HCT116 (cell line): ENCODE data around the gene DOCK9. TPM values are rescaled to one million over a fixed set of nuclear protein-coding genes. Genes with fewer than 3 reads are reported as not detected.

ENCODE experiments used
- ATAC-seq: fragments of 200-7000 bp; cut with Tn5 transposase; 2 replicates; pipeline ENCODE4 v1.9.1; 2020; ENCODE audit warnings: mild to moderate bottlenecking, moderate library complexity
- BruUV-seq: library from RNA; stranded (reverse); fragments of 400-500 nt; replicated peaks from 2 replicates; lab custom pipeline; 2021; lab: Mats Ljungman, UMichigan
- CTCF ChIA-PET: fragments of 300-600 bp; sonication (Branson Sonifier 250); formaldehyde crosslinking; loops from one replicate; lab custom pipeline; 2021; ENCODE audit warnings: antibody characterized with exemption; lab: Charles Lee
- POLR2A ChIA-PET: fragments of 300-600, 350-600 bp; sonication (Branson Sonifier 250); formaldehyde crosslinking; loops from one replicate; lab custom pipeline; 2021; ENCODE audit warnings: antibody characterized with exemption; lab: Charles Lee
- RAD21 ChIA-PET, 2 experiments: fragments of 300-600 bp; sonication (Branson Sonifier 250); formaldehyde crosslinking; loops; one replicate each; lab custom pipeline; 2023; ENCODE audit warnings: low total read pairs in 2 of 2; ENCODE audit not compliant: uncharacterized antibody in 2 of 2, unreplicated experiment in 2 of 2, low non-redundant PET in 1 of 2; lab: Charles Lee
- DNase-seq: peaks from one replicate; pipeline ENCODE4 v3.0.0-alpha.2; 2010; ENCODE audit warnings: low read depth, low spot score
- H2AFZ ChIP-seq: fragments of 200-600 bp; shearing (Covaris generic), sonication (generic); 2 replicates; pipeline ENCODE4 v1.6.1; 2017; ENCODE audit warnings: low read depth, mixed run types, mixed read lengths, antibody characterized with exemption, low read length; ENCODE audit not compliant: poor library complexity, severe bottlenecking
- H3K27ac ChIP-seq: 2 replicates; pipeline ENCODE4 v1.5.1; 2012; ENCODE audit warnings: low read depth, low read length
- H3K27me3 ChIP-seq: fragments of 200-600 bp; sonication (generic); 2 replicates; pipeline ENCODE4 v1.6.1; 2016; ENCODE audit warnings: mixed run types, low read length, mixed read lengths; ENCODE audit not compliant: insufficient read depth
- H3K36me3 ChIP-seq, 2 experiments: fragments of 200-500 bp in 1 of 2; fragments of 200-600 bp in 1 of 2; sonication (Bioruptor generic) in 1 of 2; sonication (generic) in 1 of 2; 2 replicates each; pipeline versions ENCODE4 v1.5.1 to v1.6.1; 2014 to 2016; ENCODE audit warnings: low read length in 2 of 2, inconsistent platforms in 1 of 2, mixed read lengths in 1 of 2, mixed run types in 1 of 2; ENCODE audit not compliant: insufficient read depth in 2 of 2, control insufficient read depth in 1 of 2
- H3K4me1 ChIP-seq, 2 experiments: fragments of 200-600 bp in 1 of 2; sonication (generic) in 1 of 2; 2 replicates each; pipeline versions ENCODE4 v1.5.1 to v1.6.1; 2012 to 2017; ENCODE audit warnings: low read length in 2 of 2, inconsistent platforms in 1 of 2, mild to moderate bottlenecking in 1 of 2, mixed read lengths in 1 of 2, mixed run types in 1 of 2, moderate library complexity in 1 of 2; ENCODE audit not compliant: insufficient read depth in 2 of 2, control insufficient read depth in 1 of 2
- H3K4me2 ChIP-seq: fragments of 200-600 bp; sonication (generic); 2 replicates; pipeline ENCODE4 v1.6.1; 2017; ENCODE audit warnings: mixed run types, low read length, mixed read lengths
- H3K4me3 ChIP-seq, 2 experiments: fragments of 200-600 bp in 1 of 2; sonication (generic) in 1 of 2; replicated peaks in 1 of 2; 2 replicates each; pipeline ENCODE4 v1.5.1; 2011 to 2016; ENCODE audit warnings: low read length in 2 of 2, control low read depth in 1 of 2, low read depth in 1 of 2, mild to moderate bottlenecking in 1 of 2, mixed read lengths in 1 of 2, mixed run types in 1 of 2
- H3K79me2 ChIP-seq: fragments of 200-600 bp; sonication (generic); 2 replicates; pipeline ENCODE4 v1.6.1; 2017; ENCODE audit warnings: mild to moderate bottlenecking, mixed run types, low read length, moderate library complexity, mixed read lengths; ENCODE audit not compliant: insufficient read depth
- H3K9ac ChIP-seq: fragments of 200-600 bp; sonication (generic); 2 replicates; pipeline ENCODE4 v1.6.1; 2016; ENCODE audit warnings: low read length, mixed read lengths
- H3K9me2 ChIP-seq: fragments of 200-600 bp; sonication (generic), shearing (Covaris generic); 2 replicates; pipeline ENCODE4 v1.6.1; 2017; ENCODE audit warnings: mixed run types, mild to moderate bottlenecking, moderate library complexity; ENCODE audit not compliant: insufficient read depth
- H3K9me3 ChIP-seq, 2 experiments: fragments of 200-500 bp in 1 of 2; fragments of 200-600 bp in 1 of 2; sonication (Bioruptor generic) in 1 of 2; sonication (generic) in 1 of 2; 2 replicates each; pipeline ENCODE4 v1.6.1; 2014 to 2017; ENCODE audit warnings: low read length in 2 of 2, mixed read lengths in 2 of 2, inconsistent platforms in 1 of 2, low read depth in 1 of 2, mild to moderate bottlenecking in 1 of 2, mixed run types in 1 of 2, moderate library complexity in 1 of 2; ENCODE audit not compliant: control insufficient read depth in 1 of 2, insufficient read depth in 1 of 2
- H4K20me1 ChIP-seq: fragments of 200-600 bp; sonication (generic), shearing (Covaris generic); 2 replicates; pipeline ENCODE4 v1.6.1; 2017; ENCODE audit warnings: mixed run types, mild to moderate bottlenecking, moderate library complexity; ENCODE audit not compliant: insufficient read depth
- CBX3 ChIP-seq: IDR thresholded peaks from 2 replicates; pipeline ENCODE4 v1.6.1; 2012; ENCODE audit warnings: low read depth
- CEBPB ChIP-seq: IDR thresholded peaks from 2 replicates; pipeline ENCODE4 v1.6.1; 2012; ENCODE audit warnings: low read depth
- ELF1 ChIP-seq: IDR thresholded peaks from 2 replicates; pipeline ENCODE4 v1.6.1; 2012; ENCODE audit warnings: low read depth, borderline replicate concordance
- EZH2 ChIP-seq: fragments of 200-600 bp; sonication (generic); IDR thresholded peaks from 2 replicates; pipeline ENCODE4 v1.6.1; 2017; ENCODE audit warnings: antibody characterized with exemption, mixed run types
- EZH2phosphoT487 ChIP-seq: fragments of 200-600 bp; IDR thresholded peaks from 2 replicates; pipeline ENCODE4 v1.6.1; 2018; ENCODE audit warnings: antibody characterized with exemption, borderline replicate concordance
- MAX ChIP-seq: IDR thresholded peaks from 2 replicates; pipeline ENCODE4 v1.6.1; 2012
- POLR2AphosphoS5 ChIP-seq: IDR thresholded peaks from 2 replicates; pipeline ENCODE4 v1.6.1; 2011; ENCODE audit warnings: mild to moderate bottlenecking, low read depth, low read length, moderate library complexity
- SP1 ChIP-seq: IDR thresholded peaks from 2 replicates; pipeline ENCODE4 v1.6.1; 2012; ENCODE audit warnings: low read depth
- SRF ChIP-seq: IDR thresholded peaks from 2 replicates; pipeline ENCODE4 v1.6.1; 2012; ENCODE audit warnings: low read depth
- ZBTB33 ChIP-seq: IDR thresholded peaks from 2 replicates; pipeline ENCODE4 v1.6.1; 2011; ENCODE audit warnings: mild to moderate bottlenecking, low read length, moderate library complexity; ENCODE audit not compliant: insufficient replicate concordance; ENCODE audit errors: extremely low read depth
- ZFX ChIP-seq: fragments of 450-650 bp; IDR thresholded peaks from 2 replicates; pipeline ENCODE4 v1.6.1; 2017
- intact Hi-C: fragments of 100-400 bp; cut with micrococcal nuclease; formaldehyde crosslinking; loops from 2 replicates; pipeline ENCODE4 v1.10.0; 2022
- total RNA-seq: library from RNA; stranded (reverse); gene quantifications from one replicate; pipeline ENCODE4 v1.2.1, GENCODE V29; 2021; ENCODE audit not compliant: unreplicated experiment

DOCK9 gene
- total RNA-seq, 1 experiment from 2014 or later, result 58.8 TPM

GRCh38 chr13:98827449-98827848, 150.4 kb downstream of the DOCK9 start:
- ATAC-seq (no peak), DNase-seq (no peak)
- Histone ChIP-seq H4K20me1 (no peaks in the 10 kb centered on the region), H3K79me2 (no peaks in the 10 kb centered on the region), H3K4me3 (no peak overlapping the region), H3K4me2 (no peak overlapping the region), H2AFZ (no peak overlapping the region), H3K9me2 (no peaks in the 10 kb centered on the region), H3K9ac (no peak overlapping the region), H3K36me3 (peaks cover 0 to 5% of the 10 kb centered on the region in 2 experiments; a peak in 1 of 4 replicates), H3K9me3 (no peaks in the 10 kb centered on the region), H3K27ac (no peak overlapping the region), H3K27me3 (no peaks in the 10 kb centered on the region), H3K4me1 (no peaks in the 10 kb centered on the region)
- TF ChIP-seq POLR2AphosphoS5, result no peak
- no peak for TF ChIP-seq EZH2phosphoT487
- no peak for TF ChIP-seq MAX
- no peak for TF ChIP-seq EZH2
- TF ChIP-seq ELF1, result no peak
- no peak for TF ChIP-seq CEBPB
- TF ChIP-seq SRF, result no peak
- TF ChIP-seq SP1, result no peak
- TF ChIP-seq ZBTB33, result no peak
- no peak for TF ChIP-seq CBX3
- TF ChIP-seq ZFX, result no peak
- ChIA-PET POLR2A (no interaction called here), RAD21 (no interaction called here), CTCF (no interaction called here)
- intact Hi-C loops, result no loop called here
- BruUV-seq, result no TSS peak
